Esophagus muscularis mucosa (tissue), 4 donors: ENCODE measurements around the gene PPIAL4G.
"Not testable (repeated sequence)": the region's sequence is repeated elsewhere in the genome, so short reads cannot be mapped to it uniquely, and the experiment has no call there.

Experiments
- EP300 ChIP-seq: sonication (generic); formaldehyde crosslinking; IDR thresholded peaks from one replicate; pipeline ENCODE4 v1.6.1; 2017; ENCODE audit warnings: antibody characterized with exemption
- POLR2AphosphoS5 ChIP-seq, 2 donors: sonication (generic); formaldehyde crosslinking; IDR thresholded peaks; one replicate each; pipeline ENCODE4 v1.6.1; 2017; ENCODE audit warnings: antibody characterized with exemption in 2 of 2
- TF ChIP-seq, protein P1 (sequence below), 3 experiments: fragments of 200-600 bp in 2 of 3; fragments of 450-650 bp in 1 of 3; sonication (generic) in 2 of 3; IDR thresholded peaks; one replicate each; pipeline ENCODE4 v1.5.1; 2017 to 2019; ENCODE audit warnings: antibody characterized with exemption in 3 of 3, mild to moderate bottlenecking in 2 of 3, moderate library complexity in 1 of 3

DNA sequence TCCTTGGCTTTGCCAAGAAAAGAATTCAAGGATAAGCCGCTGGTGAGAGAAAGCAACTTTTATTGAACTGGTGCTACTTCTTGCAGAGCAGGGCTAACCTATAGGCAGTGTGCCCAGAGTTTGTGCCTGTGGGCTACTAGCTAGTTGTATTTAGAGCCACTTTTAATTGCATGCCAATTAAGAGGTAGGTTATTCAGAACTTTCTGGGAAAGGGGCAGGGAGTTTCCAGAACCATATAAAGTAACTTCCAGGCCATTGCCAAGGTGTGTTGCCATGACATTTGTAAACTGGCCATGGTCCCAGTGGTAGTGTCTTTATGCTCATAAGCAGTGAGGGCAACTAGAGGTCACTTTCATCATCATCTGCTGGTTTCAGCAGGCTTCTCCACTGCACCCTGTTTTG lies 50.2 kb downstream of the PPIAL4G start:
- TF ChIP-seq, protein P1, sequence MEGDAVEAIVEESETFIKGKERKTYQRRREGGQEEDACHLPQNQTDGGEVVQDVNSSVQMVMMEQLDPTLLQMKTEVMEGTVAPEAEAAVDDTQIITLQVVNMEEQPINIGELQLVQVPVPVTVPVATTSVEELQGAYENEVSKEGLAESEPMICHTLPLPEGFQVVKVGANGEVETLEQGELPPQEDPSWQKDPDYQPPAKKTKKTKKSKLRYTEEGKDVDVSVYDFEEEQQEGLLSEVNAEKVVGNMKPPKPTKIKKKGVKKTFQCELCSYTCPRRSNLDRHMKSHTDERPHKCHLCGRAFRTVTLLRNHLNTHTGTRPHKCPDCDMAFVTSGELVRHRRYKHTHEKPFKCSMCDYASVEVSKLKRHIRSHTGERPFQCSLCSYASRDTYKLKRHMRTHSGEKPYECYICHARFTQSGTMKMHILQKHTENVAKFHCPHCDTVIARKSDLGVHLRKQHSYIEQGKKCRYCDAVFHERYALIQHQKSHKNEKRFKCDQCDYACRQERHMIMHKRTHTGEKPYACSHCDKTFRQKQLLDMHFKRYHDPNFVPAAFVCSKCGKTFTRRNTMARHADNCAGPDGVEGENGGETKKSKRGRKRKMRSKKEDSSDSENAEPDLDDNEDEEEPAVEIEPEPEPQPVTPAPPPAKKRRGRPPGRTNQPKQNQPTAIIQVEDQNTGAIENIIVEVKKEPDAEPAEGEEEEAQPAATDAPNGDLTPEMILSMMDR (IDR thresholded peaks at IDR 0.05) = not testable (repeated sequence)
- TF ChIP-seq POLR2AphosphoS5 (IDR thresholded peaks at IDR 0.05); EP300: not testable (repeated sequence)
